H1 (cell line): ENCODE results near the gene RAD51B. TPM values are rescaled to one million over a fixed set of nuclear protein-coding genes. Genes with fewer than 3 reads are reported as not detected.

Experiments used
- GABPA ChIP-seq: IDR thresholded peaks from 2 replicates; pipeline ENCODE4 v1.6.1; 2011; ENCODE audit warnings: mild to moderate bottlenecking, low read length, moderate library complexity, borderline replicate concordance; ENCODE audit not compliant: insufficient read depth
- POLR2AphosphoS5 ChIP-seq: IDR thresholded peaks from 2 replicates; pipeline ENCODE4 v1.6.1; 2011; ENCODE audit warnings: low read depth, low read length
- RAD21 ChIP-seq, 2 experiments: IDR thresholded peaks in 1 of 2; conservative IDR thresholded peaks in 1 of 2; 2 replicates each; pipeline ENCODE4 v1.6.1; 2011; ENCODE audit warnings: low read depth in 2 of 2, low read length in 2 of 2, improper control_type of control experiment in 1 of 2, inconsistent platforms in 1 of 2, mild to moderate bottlenecking in 1 of 2, moderate library complexity in 1 of 2
- polyA plus RNA-seq, 7 experiments: library from polyadenylated mRNA; depleted of rRNA in 3 of 7; stranded (reverse) in 5 of 7; unstranded in 2 of 7; fragments of >200 nt in 5 of 7; fragments of 200-250 nt in 2 of 7; gene quantifications; 1 replicate in 5 of 7; 2 replicates in 1 of 7; 4 replicates in 1 of 7; pipeline versions ENCODE4 v1.2.1 to v1.2.3, GENCODE V29; 2011 to 2013; ENCODE audit warnings: missing spikeins in 2 of 7, mixed read lengths in 2 of 7
- total RNA-seq: library from RNA; stranded (reverse); fragmentation: NEBNext Ultra II Directional; extraction: Animal tissue kit (Norgen Biotek cat#: 25700); gene quantifications from 2 replicates; pipeline ENCODE4 v1.2.1, GENCODE V29; 2021
- TF ChIP-seq, protein P1 (sequence below): fragments of 300-600 bp; sonication (generic); IDR thresholded peaks from 2 replicates; pipeline ENCODE4 v1.7.1; 2012; ENCODE audit warnings: low read length, moderate library complexity, mild to moderate bottlenecking, inconsistent platforms; ENCODE audit not compliant: insufficient replicate concordance

RAD51B gene
- total and polyA plus RNA-seq, 2 of the 8 experiments (the other 6 are each of a cell fraction or from before 2014, with no cell fraction given): 3.9 to 14.9 TPM

DNA sequence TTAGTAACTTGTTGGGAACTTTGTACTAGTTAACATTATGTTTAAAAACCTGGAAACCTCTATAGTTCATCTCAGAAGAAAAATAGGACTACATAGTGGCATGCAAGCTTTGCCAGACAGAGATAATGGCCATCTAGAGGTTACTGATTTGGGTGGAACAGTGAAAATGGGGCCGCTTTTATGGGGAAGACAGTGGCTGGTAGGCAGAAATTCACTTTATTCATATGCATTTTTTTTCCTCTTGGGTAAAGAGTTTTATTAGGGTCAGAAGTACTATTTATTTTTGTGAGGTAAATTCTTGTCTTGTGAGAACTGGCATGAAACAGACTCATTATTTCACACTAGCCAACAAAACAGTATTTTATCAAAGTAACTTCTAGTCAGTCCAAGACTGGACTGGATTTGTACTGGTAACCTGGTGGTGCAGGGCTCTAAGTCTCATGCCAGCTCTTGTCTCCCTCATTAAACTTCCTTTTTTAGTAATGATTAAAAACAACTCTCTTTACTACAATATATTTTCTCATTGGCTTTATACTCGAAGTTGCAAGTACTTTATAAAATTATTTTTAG is 345.8 kb downstream of the RAD51B start (continued):
- TF ChIP-seq, protein P1, sequence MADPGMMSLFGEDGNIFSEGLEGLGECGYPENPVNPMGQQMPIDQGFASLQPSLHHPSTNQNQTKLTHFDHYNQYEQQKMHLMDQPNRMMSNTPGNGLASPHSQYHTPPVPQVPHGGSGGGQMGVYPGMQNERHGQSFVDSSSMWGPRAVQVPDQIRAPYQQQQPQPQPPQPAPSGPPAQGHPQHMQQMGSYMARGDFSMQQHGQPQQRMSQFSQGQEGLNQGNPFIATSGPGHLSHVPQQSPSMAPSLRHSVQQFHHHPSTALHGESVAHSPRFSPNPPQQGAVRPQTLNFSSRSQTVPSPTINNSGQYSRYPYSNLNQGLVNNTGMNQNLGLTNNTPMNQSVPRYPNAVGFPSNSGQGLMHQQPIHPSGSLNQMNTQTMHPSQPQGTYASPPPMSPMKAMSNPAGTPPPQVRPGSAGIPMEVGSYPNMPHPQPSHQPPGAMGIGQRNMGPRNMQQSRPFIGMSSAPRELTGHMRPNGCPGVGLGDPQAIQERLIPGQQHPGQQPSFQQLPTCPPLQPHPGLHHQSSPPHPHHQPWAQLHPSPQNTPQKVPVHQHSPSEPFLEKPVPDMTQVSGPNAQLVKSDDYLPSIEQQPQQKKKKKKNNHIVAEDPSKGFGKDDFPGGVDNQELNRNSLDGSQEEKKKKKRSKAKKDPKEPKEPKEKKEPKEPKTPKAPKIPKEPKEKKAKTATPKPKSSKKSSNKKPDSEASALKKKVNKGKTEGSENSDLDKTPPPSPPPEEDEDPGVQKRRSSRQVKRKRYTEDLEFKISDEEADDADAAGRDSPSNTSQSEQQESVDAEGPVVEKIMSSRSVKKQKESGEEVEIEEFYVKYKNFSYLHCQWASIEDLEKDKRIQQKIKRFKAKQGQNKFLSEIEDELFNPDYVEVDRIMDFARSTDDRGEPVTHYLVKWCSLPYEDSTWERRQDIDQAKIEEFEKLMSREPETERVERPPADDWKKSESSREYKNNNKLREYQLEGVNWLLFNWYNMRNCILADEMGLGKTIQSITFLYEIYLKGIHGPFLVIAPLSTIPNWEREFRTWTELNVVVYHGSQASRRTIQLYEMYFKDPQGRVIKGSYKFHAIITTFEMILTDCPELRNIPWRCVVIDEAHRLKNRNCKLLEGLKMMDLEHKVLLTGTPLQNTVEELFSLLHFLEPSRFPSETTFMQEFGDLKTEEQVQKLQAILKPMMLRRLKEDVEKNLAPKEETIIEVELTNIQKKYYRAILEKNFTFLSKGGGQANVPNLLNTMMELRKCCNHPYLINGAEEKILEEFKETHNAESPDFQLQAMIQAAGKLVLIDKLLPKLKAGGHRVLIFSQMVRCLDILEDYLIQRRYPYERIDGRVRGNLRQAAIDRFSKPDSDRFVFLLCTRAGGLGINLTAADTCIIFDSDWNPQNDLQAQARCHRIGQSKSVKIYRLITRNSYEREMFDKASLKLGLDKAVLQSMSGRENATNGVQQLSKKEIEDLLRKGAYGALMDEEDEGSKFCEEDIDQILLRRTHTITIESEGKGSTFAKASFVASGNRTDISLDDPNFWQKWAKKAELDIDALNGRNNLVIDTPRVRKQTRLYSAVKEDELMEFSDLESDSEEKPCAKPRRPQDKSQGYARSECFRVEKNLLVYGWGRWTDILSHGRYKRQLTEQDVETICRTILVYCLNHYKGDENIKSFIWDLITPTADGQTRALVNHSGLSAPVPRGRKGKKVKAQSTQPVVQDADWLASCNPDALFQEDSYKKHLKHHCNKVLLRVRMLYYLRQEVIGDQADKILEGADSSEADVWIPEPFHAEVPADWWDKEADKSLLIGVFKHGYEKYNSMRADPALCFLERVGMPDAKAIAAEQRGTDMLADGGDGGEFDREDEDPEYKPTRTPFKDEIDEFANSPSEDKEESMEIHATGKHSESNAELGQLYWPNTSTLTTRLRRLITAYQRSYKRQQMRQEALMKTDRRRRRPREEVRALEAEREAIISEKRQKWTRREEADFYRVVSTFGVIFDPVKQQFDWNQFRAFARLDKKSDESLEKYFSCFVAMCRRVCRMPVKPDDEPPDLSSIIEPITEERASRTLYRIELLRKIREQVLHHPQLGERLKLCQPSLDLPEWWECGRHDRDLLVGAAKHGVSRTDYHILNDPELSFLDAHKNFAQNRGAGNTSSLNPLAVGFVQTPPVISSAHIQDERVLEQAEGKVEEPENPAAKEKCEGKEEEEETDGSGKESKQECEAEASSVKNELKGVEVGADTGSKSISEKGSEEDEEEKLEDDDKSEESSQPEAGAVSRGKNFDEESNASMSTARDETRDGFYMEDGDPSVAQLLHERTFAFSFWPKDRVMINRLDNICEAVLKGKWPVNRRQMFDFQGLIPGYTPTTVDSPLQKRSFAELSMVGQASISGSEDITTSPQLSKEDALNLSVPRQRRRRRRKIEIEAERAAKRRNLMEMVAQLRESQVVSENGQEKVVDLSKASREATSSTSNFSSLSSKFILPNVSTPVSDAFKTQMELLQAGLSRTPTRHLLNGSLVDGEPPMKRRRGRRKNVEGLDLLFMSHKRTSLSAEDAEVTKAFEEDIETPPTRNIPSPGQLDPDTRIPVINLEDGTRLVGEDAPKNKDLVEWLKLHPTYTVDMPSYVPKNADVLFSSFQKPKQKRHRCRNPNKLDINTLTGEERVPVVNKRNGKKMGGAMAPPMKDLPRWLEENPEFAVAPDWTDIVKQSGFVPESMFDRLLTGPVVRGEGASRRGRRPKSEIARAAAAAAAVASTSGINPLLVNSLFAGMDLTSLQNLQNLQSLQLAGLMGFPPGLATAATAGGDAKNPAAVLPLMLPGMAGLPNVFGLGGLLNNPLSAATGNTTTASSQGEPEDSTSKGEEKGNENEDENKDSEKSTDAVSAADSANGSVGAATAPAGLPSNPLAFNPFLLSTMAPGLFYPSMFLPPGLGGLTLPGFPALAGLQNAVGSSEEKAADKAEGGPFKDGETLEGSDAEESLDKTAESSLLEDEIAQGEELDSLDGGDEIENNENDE: no peak
- TF ChIP-seq GABPA (no peak), RAD21 (IDR thresholded peaks at IDR 0.05 in 1 of 2, conservative IDR thresholded peaks at IDR 0.05 in 1 of 2; ENCODE audit: low read depth in 2 of 2, low read length in 2 of 2) (no peak), POLR2AphosphoS5 (no peak)
